PC-3 (cell line): ENCODE measurements around the gene HES3. TPM values are rescaled to one million over a fixed set of nuclear protein-coding genes. Genes with fewer than 3 reads are reported as not detected.

Experiments used
- ATAC-seq: fragments of 200-7000 bp; cut with Tn5 transposase; 2 replicates; pipeline ENCODE4 v1.9.1; 2020; ENCODE audit warnings: mild to moderate bottlenecking, moderate library complexity
- BruUV-seq: library from RNA; stranded (reverse); fragments of 400-500 nt; replicated peaks from 2 replicates; lab custom pipeline; 2021; lab: Mats Ljungman, UMichigan
- CTCF ChIA-PET: fragments of 300-600 bp; sonication (Branson Sonifier 250); formaldehyde crosslinking; loops from one replicate; lab custom pipeline; 2022; ENCODE audit warnings: antibody characterized with exemption; lab: Charles Lee
- POLR2A ChIA-PET: fragments of 300-600 bp; sonication (Branson Sonifier 250); formaldehyde crosslinking; loops from one replicate; lab custom pipeline; 2022; ENCODE audit warnings: antibody characterized with exemption; ENCODE audit not compliant: unreplicated experiment; lab: Charles Lee
- DNase-seq: peaks from one replicate; pipeline ENCODE4 v3.0.0-alpha.2; 2015
- H2AFZ ChIP-seq: fragments of 300-600 bp; sonication (generic); 2 replicates; pipeline ENCODE4 v1.6.0; 2016; ENCODE audit warnings: antibody characterized with exemption, low read length
- H3F3A ChIP-seq: fragments of 300-600 bp; sonication (generic); one replicate; pipeline ENCODE4 v1.6.0; 2017; ENCODE audit warnings: antibody characterized with exemption, low read length, control low read depth, mild to moderate bottlenecking; ENCODE audit not compliant: unreplicated experiment
- H3K27ac ChIP-seq: fragments of 300-600 bp; sonication (generic); 2 replicates; pipeline ENCODE4 v1.5.1; 2016; ENCODE audit warnings: mild to moderate bottlenecking, low read length
- H3K27me3 ChIP-seq: fragments of 300-600 bp; sonication (generic); 2 replicates; pipeline ENCODE4 v1.6.1; 2016; ENCODE audit warnings: low read length, mixed read lengths
- H3K36me3 ChIP-seq: fragments of 300-600 bp; sonication (generic); 2 replicates; pipeline ENCODE4 v1.6.1; 2016; ENCODE audit warnings: low read depth, mixed run types, low read length, mixed read lengths
- H3K4me1 ChIP-seq: fragments of 300-600 bp; sonication (generic); 2 replicates; pipeline ENCODE4 v1.5.1; 2016; ENCODE audit warnings: low read length; ENCODE audit not compliant: insufficient read depth
- H3K4me2 ChIP-seq: fragments of 300-600 bp; sonication (generic); 2 replicates; pipeline ENCODE4 v1.6.0; 2016; ENCODE audit warnings: low read length
- H3K4me3 ChIP-seq: fragments of 300-600 bp; sonication (generic); 2 replicates; pipeline ENCODE4 v1.5.1; 2016; ENCODE audit warnings: mild to moderate bottlenecking, low read length, mixed read lengths
- H3K79me2 ChIP-seq: fragments of 300-600 bp; sonication (generic); 2 replicates; pipeline ENCODE4 v1.6.1; 2017; ENCODE audit warnings: low read length, mixed read lengths
- H3K9ac ChIP-seq: fragments of 300-600 bp; sonication (generic); 2 replicates; pipeline ENCODE4 v1.6.0; 2016; ENCODE audit warnings: mild to moderate bottlenecking, low read length
- H3K9me2 ChIP-seq: fragments of 300-600 bp; sonication (generic); replicated peaks from 2 replicates; pipeline ENCODE4 v1.6.1; 2016; ENCODE audit warnings: mixed run types, low read length, mixed read lengths
- H3K9me3 ChIP-seq: fragments of 300-600 bp; sonication (generic); 2 replicates; pipeline ENCODE4 v1.6.1; 2016; ENCODE audit warnings: low read length, mixed read lengths
- H4K20me1 ChIP-seq: fragments of 300-600 bp; sonication (generic); 2 replicates; pipeline ENCODE4 v1.6.1; 2016; ENCODE audit warnings: low read length, mixed read lengths
- CTCF ChIP-seq: fragments of 300-600 bp; sonication (generic); conservative IDR thresholded peaks from 2 replicates; pipeline ENCODE4 v1.5.1; 2017; ENCODE audit warnings: antibody characterized with exemption, low read depth, mild to moderate bottlenecking, low read length
- EZH2 ChIP-seq: fragments of 300-600 bp; sonication (generic); IDR thresholded peaks from one replicate; pipeline ENCODE4 v1.6.1; 2017; ENCODE audit warnings: antibody characterized with exemption, mild to moderate bottlenecking, low read length; ENCODE audit not compliant: unreplicated experiment
- EZH2phosphoT487 ChIP-seq: fragments of 300-600 bp; sonication (generic); IDR thresholded peaks from 2 replicates; pipeline ENCODE4 v1.6.1; 2018; ENCODE audit warnings: mild to moderate bottlenecking, antibody characterized with exemption, low read length, borderline replicate concordance
- intact Hi-C: fragments of 100-400 bp; cut with micrococcal nuclease; formaldehyde crosslinking; loops from 2 replicates; pipeline ENCODE4 v1.9.0; 2023
- total RNA-seq: library from RNA; depleted of rRNA; stranded (reverse); fragments of >200 nt; gene quantifications from 2 replicates; pipeline ENCODE4 v1.2.3, GENCODE V29; 2014

HES3 gene
- total RNA-seq, 1 experiment from 2014 or later = not detected

GRCh38 chr1:6233376-6233775 lies 10.6 kb upstream of the HES3 start:
- Histone ChIP-seq H3K4me2 (peak overlapping the region; percentile 93), H3K27ac (no peak overlapping the region), H3K4me1 (peaks cover 15% of the 10 kb centered on the region), H3K9ac (no peak overlapping the region), H3K9me2 (no peaks in the 10 kb centered on the region), H3K36me3 (peaks cover 31% of the 10 kb centered on the region), H3K27me3 (no peaks in the 10 kb centered on the region), H3K4me3 (peak overlapping the region; percentile 82; the same call in 1 of the 2 replicates), H4K20me1 (peaks cover 12% of the 10 kb centered on the region), H3K79me2 (peaks cover 55% of the 10 kb centered on the region), H3F3A (no peaks in the 10 kb centered on the region), H3K9me3 (no peaks in the 10 kb centered on the region), H2AFZ (no peak overlapping the region)
- BruUV-seq = no TSS peak
- TF ChIP-seq EZH2phosphoT487 = no peak
- no peak for TF ChIP-seq EZH2
- TF ChIP-seq CTCF = no peak
- ChIA-PET POLR2A (no interaction called here), CTCF (interaction anchor here (0.8 to 1.2 kb wide), 2 partner anchors 11 to 29 kb away, joined by 4 to 5 read pairs; no protein-coding TSS in a partner anchor)
- ATAC-seq (no peak), DNase-seq (peak; percentile 58)
- intact Hi-C loops = no loop called here

GRCh38 chr1:6234502-6235295 lies 9.3 kb upstream of the HES3 start:
- Histone ChIP-seq H4K20me1 (peaks cover 12% of the 10 kb centered on the region), H3K4me1 (peaks cover 15% of the 10 kb centered on the region), H3K9me3 (no peaks in the 10 kb centered on the region), H3K4me2 (peak overlapping the region; percentile 93), H3K9ac (peak overlapping the region; percentile 89), H3K9me2 (no peaks in the 10 kb centered on the region), H3K27me3 (no peaks in the 10 kb centered on the region), H2AFZ (no peak overlapping the region), H3F3A (no peaks in the 10 kb centered on the region), H3K79me2 (peaks cover 52% of the 10 kb centered on the region), H3K4me3 (peak overlapping the region; percentile 82), H3K36me3 (peaks cover 28% of the 10 kb centered on the region), H3K27ac (peak overlapping the region; percentile 4)
- peak; percentile 58 for DNase-seq
- ChIA-PET POLR2A (interaction anchor here (0.6 to 1.0 kb wide), 2 partner anchors 30 to 129 kb away, joined by 4 to 7 read pairs; no protein-coding TSS in a partner anchor), CTCF (interaction anchor here (1.8 to 2.0 kb wide), 2 partner anchors 10 to 30 kb away, joined by 8 to 18 read pairs; no protein-coding TSS in a partner anchor)
- ATAC-seq = peak; percentile 23
- TF ChIP-seq EZH2 = no peak
- TF ChIP-seq CTCF = no peak
- TF ChIP-seq EZH2phosphoT487 = no peak
- intact Hi-C loops = loop anchor here (1.0 kb wide), 1 partner anchor 29 kb away; no protein-coding TSS in a partner anchor
- TSS peak; percentile 88 for BruUV-seq
